Measurements from ENCODE around the gene GNAZ.

GNAZ gene

DNA sequence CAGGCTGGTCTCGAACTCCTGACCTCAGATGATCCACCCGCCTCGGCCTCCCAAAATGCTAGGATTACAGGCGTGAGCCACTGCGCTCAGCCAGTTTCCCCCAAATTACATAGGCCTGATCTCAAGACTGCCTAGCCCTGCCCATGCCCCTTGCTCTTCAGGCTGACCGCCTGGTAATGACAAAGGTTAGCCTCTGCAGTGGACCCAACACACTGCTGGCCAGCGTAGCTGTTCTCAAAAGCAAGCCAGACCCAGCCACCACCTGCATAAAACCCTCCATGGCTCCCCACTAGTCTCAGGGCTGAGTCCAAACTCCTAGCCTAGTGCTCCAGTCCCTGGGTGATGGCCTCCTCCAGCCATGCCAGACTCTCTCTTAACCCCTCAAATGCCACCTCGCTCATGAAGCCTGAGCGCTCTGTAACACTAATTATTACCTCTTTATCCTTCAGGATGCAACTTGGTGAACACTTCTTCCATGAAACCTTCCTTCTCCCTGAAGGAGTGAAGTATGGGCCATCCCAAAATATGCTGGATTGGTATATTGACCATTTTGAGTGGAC, 72.3 kb downstream of the GNAZ start:
- no peak for DNase-seq

DNA sequence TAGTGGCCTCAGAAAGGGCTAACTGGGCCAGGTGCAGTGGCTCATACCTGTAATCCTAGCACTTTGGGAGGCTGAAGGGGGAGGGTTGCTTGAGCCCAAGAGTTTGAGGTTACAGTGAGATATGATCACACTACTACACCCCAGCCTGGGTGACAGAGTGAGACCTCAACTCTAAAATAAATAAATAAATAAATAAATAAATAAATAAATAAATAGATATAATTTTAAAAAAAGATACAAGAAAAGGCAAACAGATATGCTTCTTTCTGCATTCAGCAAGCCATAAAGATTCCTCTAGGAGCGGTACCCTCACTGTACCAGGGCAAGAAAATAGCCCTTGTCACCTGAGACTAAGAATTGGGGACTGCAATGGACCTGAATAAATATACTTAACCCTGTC, 72.8 kb downstream of the GNAZ start:
- DNase-seq, result no peak

DNA sequence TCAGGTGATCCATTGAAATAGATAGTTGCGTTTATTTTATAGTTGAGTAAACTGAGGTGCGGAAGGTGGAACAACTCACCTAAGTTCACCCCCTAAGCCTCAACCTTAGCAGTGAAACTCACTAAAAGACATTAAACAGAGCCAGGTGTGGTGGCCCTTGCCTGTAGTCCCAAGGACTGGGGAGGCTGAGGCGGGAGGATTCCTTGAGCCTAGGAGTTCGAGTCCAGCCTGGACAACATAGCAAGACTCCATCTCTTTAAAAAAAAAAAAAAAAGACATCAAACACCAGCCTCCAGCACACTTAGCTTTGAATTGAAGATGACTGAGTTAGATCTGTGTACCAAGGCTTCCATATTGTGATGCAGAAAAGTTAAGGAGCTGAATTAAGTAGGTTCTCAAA, 74.1 kb downstream of the GNAZ start:
- no peak for DNase-seq

DNA sequence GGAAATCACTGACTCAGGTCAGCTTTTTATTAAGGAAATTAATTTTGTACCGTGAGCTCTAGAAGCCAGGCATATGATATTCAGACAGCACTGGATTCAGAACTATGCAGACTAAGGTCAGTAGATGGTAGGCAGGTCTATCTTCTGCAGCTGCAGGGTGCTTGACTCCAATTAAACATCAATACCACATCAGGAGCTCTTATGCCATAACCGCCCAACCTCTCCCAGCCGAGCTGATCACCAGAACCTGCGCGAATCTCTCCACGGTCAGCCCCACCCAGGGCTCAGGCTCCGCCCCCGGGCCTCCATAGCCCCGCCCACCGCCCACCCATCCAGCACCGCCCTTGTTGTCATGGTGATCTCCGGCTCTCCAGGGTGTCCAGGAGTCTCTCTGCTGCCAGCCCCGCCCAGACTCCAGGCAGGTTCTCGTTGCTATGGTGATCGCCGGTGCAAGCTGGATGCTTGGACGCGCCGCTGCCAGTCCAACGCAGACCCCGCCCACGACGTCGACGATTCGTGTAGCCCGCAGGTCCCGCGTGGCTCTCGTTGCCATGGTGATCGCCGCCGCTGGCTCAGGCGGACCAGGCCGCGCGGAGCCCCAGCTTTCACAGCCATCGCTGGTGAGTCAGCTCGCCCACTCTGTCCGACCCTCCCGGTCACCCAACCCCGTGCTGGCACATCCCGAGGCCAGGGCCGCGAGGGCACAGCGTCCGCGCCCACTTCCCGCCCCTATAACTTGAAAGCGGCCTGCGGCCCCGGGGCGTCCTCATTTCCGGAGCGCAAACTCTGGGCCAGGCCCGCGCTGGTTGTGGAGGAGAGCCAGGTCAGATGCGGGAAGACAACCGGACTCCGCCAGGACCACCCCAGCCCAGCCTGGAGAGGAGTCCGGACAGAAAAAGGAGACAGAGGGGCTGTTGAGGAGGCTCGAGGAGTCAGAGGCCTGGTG, 74.9 kb downstream of the GNAZ start, which contains the start of gene RAB36:
Gene RAB36, plus strand, starts transcription at position 546 of the 946 bp plus-strand sequence. CDS start 1,140 bp downstream, outside the sequence.
- peak; percentile 79 for DNase-seq

DNA sequence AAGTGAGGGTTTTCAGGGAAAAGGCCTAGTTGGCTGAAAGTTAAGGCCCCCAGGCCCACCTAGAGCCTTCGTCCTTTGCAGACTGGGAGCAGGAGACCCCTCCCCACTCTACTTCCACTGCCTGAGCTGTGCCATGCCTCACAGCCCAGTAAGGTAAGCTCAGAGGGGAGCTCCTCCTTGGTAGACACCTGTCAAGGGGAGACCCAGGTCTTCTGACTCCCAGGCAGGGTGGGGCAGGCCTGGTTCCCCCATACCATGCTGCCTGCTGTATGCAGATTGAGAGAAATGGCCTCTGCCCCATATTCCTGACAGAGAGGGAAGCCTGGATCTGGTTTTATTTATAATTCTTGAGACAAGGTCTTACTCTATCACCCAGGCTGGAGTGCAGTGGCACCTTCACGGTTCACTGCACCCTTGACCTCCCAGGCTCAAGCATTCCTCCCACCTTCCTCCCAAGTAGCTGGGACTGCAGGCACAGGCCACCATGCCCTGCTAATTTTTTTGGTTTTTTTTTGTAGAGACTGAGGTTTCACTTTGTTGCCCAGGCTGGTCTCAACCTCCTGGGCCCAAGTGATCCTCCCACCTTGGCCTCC, 75.7 kb downstream of the GNAZ start:
- DNase-seq, result no peak

DNA sequence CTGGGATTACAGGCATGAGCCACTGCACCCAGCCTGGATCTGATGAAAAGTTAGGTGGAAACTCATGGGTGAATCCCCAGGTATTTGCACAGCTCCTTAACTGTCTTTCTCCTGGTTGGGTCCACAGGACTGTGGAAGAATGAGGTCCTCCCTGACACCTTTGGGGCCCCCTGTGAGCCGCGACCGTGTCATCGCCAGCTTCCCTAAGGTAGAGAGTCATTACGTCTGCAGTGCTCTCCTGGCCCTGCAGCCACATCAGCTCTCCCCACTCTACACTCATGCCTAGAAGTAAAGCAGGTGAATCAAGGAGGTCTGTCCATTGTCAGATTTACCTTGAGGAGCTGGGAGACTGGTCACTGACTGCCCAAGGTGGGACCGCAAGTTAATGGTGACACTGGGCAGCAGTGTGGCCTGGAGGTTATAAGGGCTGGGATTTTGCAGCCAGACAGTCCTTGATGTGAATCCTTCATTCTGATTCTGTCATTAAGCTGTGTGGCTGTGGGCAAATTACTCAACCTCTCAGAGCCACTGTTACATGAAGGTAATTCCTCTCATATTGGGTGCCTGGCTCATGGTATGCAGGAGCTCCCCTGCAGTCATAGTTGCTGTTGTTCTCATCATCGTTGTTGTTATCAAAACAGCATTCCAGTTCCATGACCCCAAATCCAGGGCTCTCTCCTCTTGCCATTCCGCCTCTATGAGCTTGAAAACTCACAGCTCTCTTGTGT, 76.3 kb downstream of the GNAZ start:
- no peak for DNase-seq

DNA sequence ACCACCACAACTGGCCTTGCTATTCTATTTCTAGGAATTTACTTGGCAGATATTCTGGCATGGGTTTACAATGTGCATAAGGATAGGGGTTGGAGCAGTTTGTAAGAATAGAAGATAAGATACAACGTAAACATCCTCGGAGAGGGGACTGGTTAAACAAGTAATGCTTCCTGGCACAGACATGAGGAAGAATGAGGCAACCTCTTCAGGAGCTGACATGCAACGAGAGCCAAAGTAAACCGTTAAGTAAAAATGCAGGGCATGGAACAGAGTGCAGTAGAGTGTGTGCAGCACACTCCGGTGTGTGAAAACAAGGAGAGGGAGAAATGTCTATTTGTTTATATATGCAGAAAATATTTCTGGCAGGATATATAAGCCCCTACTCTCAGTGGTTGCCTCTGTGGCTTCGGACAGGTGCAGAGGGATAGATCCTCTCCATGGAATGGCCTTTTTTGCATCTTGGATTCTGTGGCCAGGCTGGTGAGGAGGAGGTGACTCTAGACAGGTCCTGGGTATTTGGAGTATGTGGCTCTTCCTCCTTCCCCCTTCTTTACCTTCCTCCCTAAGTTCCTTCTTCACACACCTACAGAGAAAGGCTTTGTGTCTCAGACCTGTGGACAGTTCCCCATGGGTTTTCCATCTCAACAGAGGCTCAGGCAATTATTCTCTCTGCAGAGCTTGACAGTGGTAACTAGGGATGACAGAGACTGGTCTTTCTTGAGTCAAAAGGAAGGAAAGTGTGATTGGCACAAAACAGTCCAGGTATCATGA, 77.5 kb downstream of the GNAZ start:
- no peak for DNase-seq

DNA sequence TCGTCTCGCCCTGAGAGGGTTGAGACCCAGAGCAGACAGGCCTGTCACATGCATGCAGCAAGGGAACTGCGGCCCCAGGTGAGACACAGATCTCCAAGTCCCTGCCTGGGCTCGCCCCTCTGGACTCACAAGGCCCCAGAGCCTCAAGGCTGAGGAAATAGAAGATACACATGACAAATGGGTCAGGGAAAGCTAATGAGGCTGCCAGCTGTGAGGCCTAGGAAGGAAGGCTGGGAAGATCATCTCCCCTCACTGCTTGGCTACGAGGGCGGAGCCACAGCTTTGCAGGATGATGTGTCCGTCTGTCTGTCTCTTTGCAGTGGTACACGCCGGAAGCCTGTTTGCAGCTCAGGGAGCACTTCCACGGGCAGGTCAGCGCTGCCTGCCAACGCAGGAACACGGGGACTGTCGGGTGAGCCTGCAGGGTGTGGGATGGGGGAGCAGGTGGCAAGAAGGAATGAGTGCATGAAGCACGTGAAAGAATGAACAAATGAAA, 79.5 kb downstream of the GNAZ start:
- no peak for DNase-seq

DNA sequence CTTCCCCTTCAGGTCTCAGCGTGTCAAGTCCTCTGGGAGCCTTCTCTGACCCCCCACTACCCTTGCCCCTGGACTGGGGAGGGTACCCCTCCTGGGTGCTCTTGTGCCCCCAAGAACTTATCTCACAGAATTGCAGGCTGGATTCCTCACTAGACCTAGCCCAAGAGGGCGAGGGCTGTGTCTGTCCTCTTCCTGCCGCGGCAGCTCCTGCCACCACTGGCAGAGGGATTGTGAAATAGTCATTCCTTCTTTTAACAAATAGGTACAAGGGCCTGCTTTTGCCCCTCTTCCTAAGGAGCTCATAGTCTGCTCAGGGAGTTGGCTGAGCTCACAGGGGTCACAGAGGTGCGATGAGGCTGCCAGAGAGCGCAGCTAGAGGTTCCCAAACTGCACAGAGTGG, 80.4 kb downstream of the GNAZ start:
- DNase-seq, result no peak

DNA sequence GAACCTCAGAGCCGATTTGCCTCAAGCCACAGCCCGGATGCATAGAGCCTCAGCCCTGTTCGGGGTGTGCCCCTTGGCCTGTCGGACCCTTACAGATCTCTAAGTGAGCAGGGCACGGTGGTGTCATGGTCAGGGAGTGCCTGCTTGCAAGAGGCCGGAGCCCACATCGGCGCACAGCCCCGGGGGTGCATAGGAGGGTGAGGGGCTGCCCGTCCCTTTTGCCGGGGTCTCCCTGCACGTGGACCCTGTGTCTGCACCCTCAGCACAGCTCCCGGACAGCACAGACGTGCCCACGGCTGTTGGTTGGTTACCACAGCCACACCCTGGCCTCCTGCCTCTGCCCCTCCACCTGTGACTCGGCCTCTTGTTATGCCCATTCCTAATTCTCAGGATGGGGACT, 81.5 kb downstream of the GNAZ start:
- DNase-seq, result no peak

DNA sequence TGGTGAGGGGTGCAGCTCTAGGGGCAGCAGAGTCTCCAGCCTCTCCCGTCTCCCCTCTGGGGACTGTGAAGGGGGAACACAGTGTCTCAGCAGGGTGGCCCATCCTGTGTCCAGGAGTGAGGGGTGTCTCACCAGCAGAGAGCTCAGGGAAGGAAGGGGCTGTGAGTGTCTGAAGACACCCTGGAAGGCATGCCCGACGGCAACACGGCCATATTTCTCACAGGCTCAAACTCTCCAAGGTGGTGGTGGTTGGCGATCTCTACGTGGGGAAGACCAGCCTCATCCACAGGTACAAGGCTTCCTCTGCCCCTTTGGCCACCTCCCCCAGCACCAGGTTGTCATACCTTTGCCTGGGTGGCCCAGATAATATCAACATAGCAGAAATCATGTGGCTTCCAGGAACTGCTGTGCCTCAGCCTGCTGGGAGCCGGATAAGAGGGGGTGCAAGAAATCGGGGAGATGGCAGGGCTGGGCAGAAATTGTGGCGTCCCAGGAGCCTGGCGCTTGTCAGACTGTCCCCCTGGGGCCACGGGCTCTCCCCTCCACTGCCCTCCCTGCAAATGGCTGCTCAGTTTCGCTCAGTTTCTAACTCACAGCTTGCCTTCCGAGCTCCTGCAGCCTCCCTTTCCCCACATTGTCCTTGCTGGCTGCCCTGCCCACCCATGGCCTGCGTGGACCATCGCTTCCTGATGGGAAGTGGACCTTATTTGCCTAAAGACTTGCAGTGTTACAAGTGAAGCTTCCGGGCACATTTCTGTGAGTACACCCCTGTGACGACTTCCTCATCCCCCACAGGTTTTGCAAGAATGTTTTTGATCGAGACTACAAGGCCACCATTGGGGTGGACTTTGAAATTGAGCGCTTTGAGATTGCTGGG, 82.2 kb downstream of the GNAZ start:
- DNase-seq, result no peak

DNA sequence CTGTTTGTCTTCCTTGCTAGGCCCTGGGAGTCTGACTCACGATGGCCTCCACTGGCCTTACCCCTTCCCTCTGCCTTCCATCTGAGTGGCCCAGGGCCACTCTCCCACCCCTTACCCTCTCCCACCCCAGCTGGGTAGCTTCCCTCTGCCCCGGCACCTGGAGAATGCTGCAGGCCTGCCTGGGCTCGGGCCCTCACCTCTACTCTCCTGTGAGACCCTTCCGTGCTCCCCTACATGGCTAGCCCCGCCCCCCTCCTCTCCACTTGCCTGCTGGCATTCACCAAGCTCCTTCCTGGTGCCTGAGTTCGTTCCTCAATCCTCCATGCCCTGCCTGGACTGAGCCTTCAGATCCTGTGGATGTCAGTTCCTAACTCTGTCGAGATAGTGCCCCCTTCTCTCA, 83.7 kb downstream of the GNAZ start:
- no peak for DNase-seq

DNA sequence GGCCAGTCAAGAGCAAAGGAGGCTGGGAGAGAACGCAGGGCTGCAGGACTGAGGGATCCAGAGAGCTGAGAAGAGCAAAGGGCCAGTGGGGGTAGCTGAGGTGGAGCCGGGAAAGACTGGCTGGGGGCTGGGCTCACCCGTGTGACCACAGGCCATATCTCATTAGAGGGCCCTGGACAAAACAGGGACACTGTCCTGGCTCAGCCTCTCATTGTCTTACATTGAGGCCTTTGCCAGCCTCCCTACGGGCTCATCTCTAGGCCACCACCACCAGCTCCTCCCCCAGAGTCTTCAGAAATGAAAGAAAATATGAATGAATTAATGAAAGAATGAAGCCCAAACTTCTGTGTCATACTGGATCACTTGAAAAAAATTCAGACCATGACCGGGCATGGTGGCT, 84.1 kb downstream of the GNAZ start:
- no peak for DNase-seq

DNA sequence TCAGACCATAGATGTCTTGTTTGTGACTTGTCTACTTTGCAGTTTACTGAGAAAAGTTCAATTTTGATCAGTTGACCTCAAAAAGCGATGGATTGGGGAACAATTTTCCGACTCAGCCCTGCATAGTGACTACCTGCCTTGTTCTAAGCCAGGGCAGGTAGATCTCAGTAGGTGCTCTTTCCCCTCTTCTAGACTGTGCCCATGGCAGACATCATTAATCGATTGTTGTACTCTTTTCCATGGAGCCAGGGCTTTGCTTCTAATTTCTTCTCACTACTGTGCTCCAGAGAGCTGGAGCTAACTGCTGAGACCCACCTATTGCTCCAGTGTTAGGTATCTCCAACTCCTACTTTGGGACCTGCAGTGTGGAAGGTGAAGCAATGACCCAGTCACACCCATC, 84.8 kb downstream of the GNAZ start:
- no peak for DNase-seq

DNA sequence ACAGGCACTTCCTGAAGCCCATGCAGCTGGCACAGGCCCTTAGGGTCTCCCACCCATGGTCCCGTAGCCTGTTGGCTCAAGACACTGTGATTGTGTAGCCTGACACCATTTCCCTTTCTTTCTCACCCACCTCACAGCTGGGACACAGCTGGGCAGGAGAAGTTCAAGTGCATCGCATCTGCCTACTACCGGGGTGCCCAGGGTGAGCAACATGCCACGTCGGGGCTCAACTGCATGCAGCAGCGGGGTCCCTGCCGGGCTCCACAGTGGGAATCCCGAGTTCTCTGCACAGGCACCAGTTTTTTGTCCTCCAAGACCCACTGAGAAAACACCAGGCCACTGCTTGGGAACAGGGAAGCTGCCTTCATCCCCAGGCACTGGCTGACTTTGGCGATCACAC, 85.5 kb downstream of the GNAZ start:
- no peak for DNase-seq

DNA sequence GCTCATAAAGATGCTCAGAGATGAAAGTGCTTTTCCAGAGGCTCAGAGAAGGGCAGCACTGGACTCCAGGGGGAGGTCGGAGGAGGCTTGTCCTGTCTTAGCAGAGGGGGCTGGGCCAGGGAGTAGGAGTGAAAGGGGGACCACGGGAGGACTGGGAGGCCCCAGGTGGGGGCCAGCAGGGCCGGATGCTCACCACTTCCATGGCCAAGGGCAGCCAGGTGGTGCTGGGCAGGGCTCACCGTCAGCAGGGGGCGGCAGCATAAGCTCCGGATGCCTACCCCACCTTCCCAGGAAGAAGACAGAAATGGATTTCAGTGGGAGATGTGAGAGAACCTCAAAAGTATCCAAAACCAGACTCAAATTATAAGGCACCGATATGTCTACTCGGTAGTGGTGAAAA, 86.0 kb downstream of the GNAZ start:
- DNase-seq, result no peak

DNA sequence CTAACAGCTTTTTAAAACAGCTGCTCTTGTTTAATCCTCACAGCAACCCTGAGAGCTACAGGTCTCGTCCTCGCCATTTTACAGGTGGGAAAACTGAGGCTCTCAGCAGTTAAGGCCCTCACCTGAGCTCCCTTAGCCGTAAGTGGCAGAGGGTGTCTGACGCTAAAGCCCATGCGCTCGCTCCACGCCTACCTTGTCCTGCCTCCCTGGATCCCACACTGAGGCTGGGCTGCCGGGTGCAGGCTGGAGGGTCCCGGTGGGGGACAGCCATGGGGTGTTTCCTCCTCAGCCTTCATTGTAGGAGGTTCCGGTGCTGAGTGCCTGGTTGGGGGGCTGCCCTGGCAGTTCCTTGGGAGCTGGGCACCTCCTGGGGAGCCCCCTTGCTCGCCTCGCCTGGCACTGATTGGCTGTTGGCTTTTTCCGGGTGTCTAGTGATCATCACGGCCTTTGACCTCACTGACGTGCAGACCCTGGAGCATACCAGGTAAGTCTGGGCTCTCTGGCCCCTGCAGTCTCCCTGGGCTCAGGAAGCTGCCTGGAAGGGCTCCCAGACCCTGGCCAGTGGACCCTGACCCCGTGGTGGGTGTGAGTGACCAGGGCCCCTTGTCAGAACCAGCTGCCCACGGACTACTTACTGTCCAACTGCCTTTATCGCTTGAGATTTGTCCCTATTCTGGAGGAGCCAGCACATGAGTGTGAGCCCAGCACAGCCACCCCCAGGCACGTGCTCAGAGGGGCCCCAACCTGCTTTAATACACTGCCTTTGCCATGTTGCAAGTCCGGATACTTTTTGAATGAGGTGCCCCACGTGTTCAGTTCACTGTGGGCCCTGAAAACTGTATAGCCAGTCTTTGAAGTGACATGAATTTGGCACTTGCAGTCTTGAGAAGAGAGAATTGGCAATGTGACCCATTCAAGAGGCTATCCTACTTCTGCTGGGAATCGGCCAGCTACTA, 87.5 kb downstream of the GNAZ start:
- DNase-seq, result no peak

DNA sequence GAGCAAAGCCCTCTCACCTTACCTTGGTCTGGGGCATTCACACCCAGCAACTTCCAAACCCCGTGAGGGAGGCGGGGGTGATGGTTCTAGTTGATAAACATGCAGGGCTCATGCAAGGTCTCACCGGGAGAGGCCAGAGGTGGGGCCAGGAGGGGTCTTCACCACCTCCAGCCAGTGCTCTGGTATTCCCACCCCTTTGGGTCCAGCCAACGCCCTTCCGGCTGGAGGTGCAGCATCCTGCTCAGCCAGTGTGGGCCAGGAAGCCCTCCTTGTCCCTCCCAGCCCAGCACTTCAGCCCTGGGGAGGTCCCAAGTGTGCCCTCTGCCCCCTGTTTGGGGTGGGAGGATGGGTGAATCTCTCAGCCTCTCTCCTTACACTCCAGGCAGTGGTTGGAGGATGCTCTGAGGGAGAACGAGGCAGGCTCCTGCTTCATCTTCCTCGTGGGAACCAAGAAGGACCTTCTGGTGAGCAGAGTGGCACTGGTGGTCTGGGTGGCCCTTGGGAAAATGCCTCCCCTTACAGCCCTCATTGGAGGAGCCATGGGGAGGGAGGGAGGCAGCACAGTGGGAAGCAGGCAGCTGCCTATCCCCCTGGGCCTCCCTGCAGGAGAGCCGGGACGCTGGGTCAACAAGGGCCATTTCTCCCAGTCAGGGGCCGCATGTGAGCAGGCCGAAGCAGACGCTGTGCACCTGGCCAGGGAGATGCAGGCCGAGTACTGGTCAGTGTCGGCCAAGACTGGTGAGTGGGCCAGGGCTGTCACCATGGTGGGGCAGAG, 88.4 kb downstream of the GNAZ start:
- no peak for DNase-seq

DNA sequence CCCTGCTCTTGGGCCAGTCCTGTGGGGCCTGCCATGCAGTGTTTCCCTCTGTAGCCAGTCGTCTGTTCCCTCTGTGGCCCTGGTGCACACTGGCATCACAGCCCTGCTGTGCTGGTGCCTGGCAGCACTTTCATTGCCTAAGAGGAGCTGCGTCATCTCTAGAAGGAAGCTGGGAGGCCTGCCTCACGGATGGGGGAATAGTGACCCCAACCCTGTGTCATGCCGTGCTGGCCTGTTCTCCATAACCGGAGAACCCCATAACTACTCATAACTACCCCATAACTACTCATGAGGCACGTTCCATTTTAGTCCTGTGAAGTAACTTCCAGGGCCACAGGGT, 88.9 kb downstream of the GNAZ start:
- DNase-seq, result no peak

DNA sequence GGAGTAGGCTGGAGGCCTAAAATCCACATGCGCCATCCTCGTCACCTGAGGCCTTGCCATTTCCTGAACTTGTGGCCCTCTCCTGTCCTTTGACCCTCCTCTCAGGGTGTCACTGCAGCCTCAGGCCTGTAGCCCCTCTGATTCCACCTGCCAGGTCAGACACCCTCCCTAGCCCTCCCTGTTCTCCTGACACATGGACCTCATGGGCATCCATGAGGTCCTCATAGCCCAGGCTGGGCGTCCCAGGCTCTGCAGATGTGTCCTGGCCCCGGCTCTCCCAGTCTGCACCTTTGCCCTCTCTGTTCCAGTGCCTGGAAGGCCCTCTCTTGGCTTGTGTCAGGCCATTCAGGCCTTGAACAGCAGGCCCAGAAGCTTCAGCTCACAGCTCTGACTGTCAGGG, 90.7 kb downstream of the GNAZ start:
- no peak for DNase-seq
